ENCODE results near the gene ENTREP3.

ENTREP3 gene

DNA sequence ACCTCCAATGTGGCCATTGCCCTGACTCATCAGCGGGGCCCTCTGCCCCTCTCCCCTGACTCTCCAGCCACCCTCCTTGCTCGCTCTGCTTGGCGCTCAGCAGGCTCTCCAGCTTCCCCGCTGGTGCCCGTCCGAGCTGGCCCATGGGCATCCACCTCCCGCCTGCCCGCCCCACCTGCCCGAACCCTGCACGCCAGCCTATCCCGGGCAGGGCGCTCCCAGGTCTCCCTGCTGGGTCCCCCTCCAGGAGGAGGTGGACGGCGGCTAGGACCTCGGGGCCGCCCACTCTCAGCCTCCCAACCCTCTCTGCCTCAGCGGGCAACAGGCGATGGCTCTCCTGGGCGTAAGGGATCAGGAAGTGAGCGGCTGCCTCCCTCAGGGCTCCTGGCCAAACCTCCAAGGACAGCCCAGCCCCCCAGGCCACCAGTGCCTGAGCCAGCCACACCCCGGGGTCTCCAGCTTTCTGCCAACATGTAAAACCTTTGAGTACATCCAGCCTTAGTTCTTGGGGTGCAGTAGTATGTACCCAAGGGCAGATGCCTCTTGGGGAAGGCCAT is 32.8 kb upstream of the ENTREP3 start:
- ChIA-PET POLR2A (no interaction called here), CTCF (interaction anchor here (0.6 to 0.8 kb wide), 2 partner anchors 18 to 25 kb away, joined by 3 read pairs; no protein-coding TSS in a partner anchor)
- no peaks in the 10 kb centered on the region for H3K9me3 ChIP-seq (ENCODE audit: control extremely low read depth in 1 of 5, control insufficient read depth in 4 of 5, insufficient read depth in 2 of 5, low read depth in 1 of 5, low read length in 4 of 5)
- 98% methylated on average over 17 of the region's 21 CpGs for WGBS (ENCODE audit: insufficient coverage)
- no peaks in the 10 kb centered on the region for H3K4me1 ChIP-seq (ENCODE audit: control extremely low read depth in 1 of 4, control insufficient read depth in 4 of 4, insufficient read depth in 4 of 4, low read length in 3 of 4)
- H3K27me3 ChIP-seq (replicated peaks in 2 of 5; ENCODE audit: control insufficient read depth in 4 of 5, insufficient read depth in 5 of 5, low read length in 4 of 5): peaks cover 0 to 8% (median 4%) of the 10 kb centered on the region in 5 experiments
- DNase-seq: no peak
- peaks cover 0 to 5% (median 1%) of the 10 kb centered on the region in 4 experiments for H3K36me3 ChIP-seq (ENCODE audit: control insufficient read depth in 4 of 4, insufficient read depth in 4 of 4, low read length in 3 of 4)
- no peak overlapping the region for H3K4me3 ChIP-seq (ENCODE audit: control insufficient read depth in 1 of 7, extremely low read depth in 1 of 7, insufficient read depth in 4 of 7, low read depth in 2 of 7, low read length in 6 of 7)
- no peak overlapping the region for H3K27ac ChIP-seq (ENCODE audit: insufficient read depth in 1 of 2, low read depth in 1 of 2, low read length in 2 of 2, poor library complexity in 1 of 2, severe bottlenecking in 2 of 2)

DNA sequence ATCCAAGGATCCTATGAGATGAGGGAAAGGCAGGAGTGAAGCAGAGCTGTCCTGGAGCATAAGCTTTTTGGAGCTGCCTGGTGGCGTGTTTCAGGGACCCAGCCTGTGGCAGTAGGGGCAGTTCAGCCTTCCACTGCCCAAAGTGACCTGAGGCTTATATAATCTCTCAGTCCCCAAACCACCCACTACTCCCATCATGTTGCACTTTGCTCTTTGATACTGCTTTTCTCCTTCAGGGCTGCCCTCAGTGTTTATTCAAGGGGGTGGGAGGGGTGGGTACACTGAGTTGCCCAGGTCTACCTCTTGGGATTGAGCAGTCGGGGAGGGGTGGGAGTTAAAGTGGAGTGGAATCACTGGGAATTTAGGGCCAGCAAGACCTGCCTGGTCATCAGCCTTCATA is 31.3 kb upstream of the ENTREP3 start:
- WGBS (ENCODE audit: insufficient coverage): 100% methylated on average over 1 of the region's 2 CpGs
- POLR2A ChIA-PET: no interaction called here
- Histone ChIP-seq H3K36me3 (ENCODE audit: control insufficient read depth in 4 of 4, insufficient read depth in 4 of 4, low read length in 3 of 4) (peaks cover 0 to 5% (median 1%) of the 10 kb centered on the region in 4 experiments), H3K4me1 (ENCODE audit: control extremely low read depth in 1 of 4, control insufficient read depth in 4 of 4, insufficient read depth in 4 of 4, low read length in 3 of 4) (no peaks in the 10 kb centered on the region), H3K27ac (ENCODE audit: insufficient read depth in 1 of 2, low read depth in 1 of 2, low read length in 2 of 2, poor library complexity in 1 of 2, severe bottlenecking in 2 of 2) (no peak overlapping the region), H3K9me3 (ENCODE audit: control extremely low read depth in 1 of 5, control insufficient read depth in 4 of 5, insufficient read depth in 2 of 5, low read depth in 1 of 5, low read length in 4 of 5) (no peaks in the 10 kb centered on the region), H3K4me3 (ENCODE audit: control insufficient read depth in 1 of 7, extremely low read depth in 1 of 7, insufficient read depth in 4 of 7, low read depth in 2 of 7, low read length in 6 of 7) (no peak overlapping the region), H3K27me3 (replicated peaks in 2 of 5; ENCODE audit: control insufficient read depth in 4 of 5, insufficient read depth in 5 of 5, low read length in 4 of 5) (no peaks in the 10 kb centered on the region)
- no peak for DNase-seq
- CTCF ChIA-PET: interaction anchor here (0.7 to 2.5 kb wide), 3 partner anchors 20 to 36 kb away, joined by 3 to 7 read pairs (median 4); no protein-coding TSS in a partner anchor

DNA sequence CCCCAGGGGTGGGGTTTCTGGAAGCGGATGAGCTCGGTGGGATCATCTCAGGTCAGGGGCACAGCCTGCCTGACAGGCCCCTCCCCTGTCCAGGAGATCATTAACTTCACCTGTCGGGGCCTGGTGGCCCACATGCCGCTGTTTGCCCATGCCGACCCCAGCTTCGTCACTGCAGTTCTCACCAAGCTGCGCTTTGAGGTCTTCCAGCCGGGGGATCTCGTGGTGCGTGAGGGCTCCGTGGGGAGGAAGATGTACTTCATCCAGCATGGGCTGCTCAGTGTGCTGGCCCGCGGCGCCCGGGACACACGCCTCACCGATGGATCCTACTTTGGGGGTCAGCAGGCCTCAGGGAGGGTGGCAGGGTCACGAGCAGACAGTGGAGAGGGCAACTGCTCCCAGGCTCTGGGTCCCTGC is 30.4 kb upstream of the ENTREP3 start:
- CTCF ChIA-PET: interaction anchor here (0.7 to 2.5 kb wide), 4 partner anchors 9 to 35 kb away, joined by 3 to 7 read pairs (median 4); no protein-coding TSS in a partner anchor
- POLR2A ChIA-PET: no interaction called here
- 98% methylated on average over 15 of the region's 18 CpGs for WGBS (ENCODE audit: insufficient coverage)
- H3K4me3 ChIP-seq (ENCODE audit: control insufficient read depth in 1 of 7, extremely low read depth in 1 of 7, insufficient read depth in 4 of 7, low read depth in 2 of 7, low read length in 6 of 7): no peak overlapping the region
- H3K4me1 ChIP-seq (ENCODE audit: control extremely low read depth in 1 of 4, control insufficient read depth in 4 of 4, insufficient read depth in 4 of 4, low read length in 3 of 4): no peaks in the 10 kb centered on the region
- H3K27me3 ChIP-seq (replicated peaks in 2 of 5; ENCODE audit: control insufficient read depth in 4 of 5, insufficient read depth in 5 of 5, low read length in 4 of 5): no peaks in the 10 kb centered on the region
- no peak overlapping the region for H3K27ac ChIP-seq (ENCODE audit: insufficient read depth in 1 of 2, low read depth in 1 of 2, low read length in 2 of 2, poor library complexity in 1 of 2, severe bottlenecking in 2 of 2)
- no peaks in the 10 kb centered on the region for H3K9me3 ChIP-seq (ENCODE audit: control extremely low read depth in 1 of 5, control insufficient read depth in 4 of 5, insufficient read depth in 2 of 5, low read depth in 1 of 5, low read length in 4 of 5)
- peaks cover 0 to 5% (median 1%) of the 10 kb centered on the region in 4 experiments for H3K36me3 ChIP-seq (ENCODE audit: control insufficient read depth in 4 of 4, insufficient read depth in 4 of 4, low read length in 3 of 4)
- DNase-seq: no peak

DNA sequence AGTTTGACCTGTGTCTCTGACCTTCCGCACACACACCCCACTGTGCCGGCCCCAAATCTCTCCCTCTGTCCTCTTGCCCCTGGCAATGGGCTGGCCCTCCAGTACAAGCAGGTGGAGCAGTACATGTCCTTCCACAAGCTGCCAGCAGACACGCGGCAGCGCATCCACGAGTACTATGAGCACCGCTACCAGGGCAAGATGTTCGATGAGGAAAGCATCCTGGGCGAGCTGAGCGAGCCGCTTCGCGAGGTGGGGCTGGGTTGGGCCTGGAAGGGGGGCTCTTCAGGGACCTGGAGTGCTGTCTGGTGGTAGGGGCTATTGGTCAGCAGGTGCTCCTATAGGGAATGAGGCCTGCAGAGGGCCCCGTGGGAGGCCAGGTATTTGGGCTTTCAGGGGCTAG is 29.8 kb upstream of the ENTREP3 start:
- no peaks in the 10 kb centered on the region for H3K27me3 ChIP-seq (replicated peaks in 2 of 5; ENCODE audit: control insufficient read depth in 4 of 5, insufficient read depth in 5 of 5, low read length in 4 of 5)
- no peak for DNase-seq
- no peak overlapping the region for H3K4me3 ChIP-seq (ENCODE audit: control insufficient read depth in 1 of 7, extremely low read depth in 1 of 7, insufficient read depth in 4 of 7, low read depth in 2 of 7, low read length in 6 of 7)
- no peaks in the 10 kb centered on the region for H3K4me1 ChIP-seq (ENCODE audit: control extremely low read depth in 1 of 4, control insufficient read depth in 4 of 4, insufficient read depth in 4 of 4, low read length in 3 of 4)
- H3K9me3 ChIP-seq (ENCODE audit: control extremely low read depth in 1 of 5, control insufficient read depth in 4 of 5, insufficient read depth in 2 of 5, low read depth in 1 of 5, low read length in 4 of 5): no peaks in the 10 kb centered on the region
- peaks cover 0 to 5% (median 1%) of the 10 kb centered on the region in 4 experiments for H3K36me3 ChIP-seq (ENCODE audit: control insufficient read depth in 4 of 4, insufficient read depth in 4 of 4, low read length in 3 of 4)
- ChIA-PET CTCF (interaction anchor here (1.1 to 2.5 kb wide), 3 partner anchors 9 to 34 kb away, joined by 4 to 7 read pairs (median 5); no protein-coding TSS in a partner anchor), POLR2A (no interaction called here)
- H3K27ac ChIP-seq (ENCODE audit: insufficient read depth in 1 of 2, low read depth in 1 of 2, low read length in 2 of 2, poor library complexity in 1 of 2, severe bottlenecking in 2 of 2): no peak overlapping the region
- WGBS (ENCODE audit: insufficient coverage): 94% methylated on average over 13 of the region's 14 CpGs

DNA sequence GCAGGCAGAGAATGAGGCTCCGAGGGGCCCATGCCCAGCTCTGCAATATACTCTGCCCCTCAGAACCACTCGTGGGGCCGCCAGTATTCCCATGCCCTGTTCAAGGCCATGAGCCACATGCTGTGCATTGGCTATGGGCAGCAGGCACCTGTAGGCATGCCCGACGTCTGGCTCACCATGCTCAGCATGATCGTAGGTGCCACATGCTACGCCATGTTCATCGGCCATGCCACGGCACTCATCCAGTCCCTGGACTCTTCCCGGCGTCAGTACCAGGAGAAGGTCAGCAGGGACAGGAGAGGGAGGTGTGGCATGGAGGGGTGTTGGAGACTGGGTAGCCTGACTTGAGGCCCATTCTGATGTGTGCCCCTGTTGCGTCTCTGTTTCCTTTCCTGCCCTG is 29.2 kb upstream of the ENTREP3 start:
- ChIA-PET CTCF (interaction anchor here (1.4 to 1.6 kb wide), 2 partner anchors 16 to 34 kb away, joined by 3 to 5 read pairs; no protein-coding TSS in a partner anchor), POLR2A (no interaction called here)
- Histone ChIP-seq H3K4me1 (ENCODE audit: control extremely low read depth in 1 of 4, control insufficient read depth in 4 of 4, insufficient read depth in 4 of 4, low read length in 3 of 4) (no peaks in the 10 kb centered on the region), H3K27me3 (replicated peaks in 2 of 5; ENCODE audit: control insufficient read depth in 4 of 5, insufficient read depth in 5 of 5, low read length in 4 of 5) (no peaks in the 10 kb centered on the region), H3K36me3 (ENCODE audit: control insufficient read depth in 4 of 4, insufficient read depth in 4 of 4, low read length in 3 of 4) (peaks cover 0 to 5% (median 1%) of the 10 kb centered on the region in 4 experiments), H3K4me3 (ENCODE audit: control insufficient read depth in 1 of 7, extremely low read depth in 1 of 7, insufficient read depth in 4 of 7, low read depth in 2 of 7, low read length in 6 of 7) (no peak overlapping the region), H3K27ac (ENCODE audit: insufficient read depth in 1 of 2, low read depth in 1 of 2, low read length in 2 of 2, poor library complexity in 1 of 2, severe bottlenecking in 2 of 2) (no peak overlapping the region), H3K9me3 (ENCODE audit: control extremely low read depth in 1 of 5, control insufficient read depth in 4 of 5, insufficient read depth in 2 of 5, low read depth in 1 of 5, low read length in 4 of 5) (no peaks in the 10 kb centered on the region)
- WGBS (ENCODE audit: insufficient coverage): over 99% methylated on average over 10 of the region's 12 CpGs
- DNase-seq: no peak

DNA sequence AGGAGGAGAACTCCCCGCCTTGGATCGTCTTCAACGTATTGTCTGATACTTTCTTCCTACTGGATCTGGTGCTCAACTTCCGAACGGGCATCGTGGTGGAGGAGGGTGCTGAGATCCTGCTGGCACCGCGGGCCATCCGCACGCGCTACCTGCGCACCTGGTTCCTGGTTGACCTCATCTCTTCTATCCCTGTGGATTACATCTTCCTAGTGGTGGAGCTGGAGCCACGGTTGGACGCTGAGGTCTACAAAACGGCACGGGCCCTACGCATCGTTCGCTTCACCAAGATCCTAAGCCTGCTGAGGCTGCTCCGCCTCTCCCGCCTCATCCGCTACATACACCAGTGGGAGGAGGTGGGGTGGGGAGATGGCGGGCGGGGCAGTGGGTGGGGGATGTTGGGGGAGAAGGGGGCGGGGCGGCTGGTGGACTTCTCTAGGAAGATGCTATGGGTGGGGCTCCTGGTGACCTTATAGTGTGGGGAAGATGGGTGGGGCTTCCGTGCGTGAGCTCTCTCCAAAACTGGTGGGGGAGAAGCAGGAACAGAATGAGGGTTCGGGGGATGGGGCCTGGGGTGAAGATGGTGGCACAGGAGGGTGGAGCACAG is 27.3 kb upstream of the ENTREP3 start:
- H3K36me3 ChIP-seq (ENCODE audit: control insufficient read depth in 4 of 4, insufficient read depth in 4 of 4, low read length in 3 of 4): peaks cover 0 to 5% (median 1%) of the 10 kb centered on the region in 4 experiments
- CTCF ChIA-PET: interaction anchor here (1.0 to 1.4 kb wide), 2 partner anchors 11 to 24 kb away, joined by 3 read pairs; no protein-coding TSS in a partner anchor
- WGBS (ENCODE audit: insufficient coverage): 96% methylated on average over 17 of the region's 29 CpGs
- no peak overlapping the region for H3K4me3 ChIP-seq (ENCODE audit: control insufficient read depth in 1 of 7, extremely low read depth in 1 of 7, insufficient read depth in 4 of 7, low read depth in 2 of 7, low read length in 6 of 7)
- POLR2A ChIA-PET: no interaction called here
- H3K9me3 ChIP-seq (ENCODE audit: control extremely low read depth in 1 of 5, control insufficient read depth in 4 of 5, insufficient read depth in 2 of 5, low read depth in 1 of 5, low read length in 4 of 5): no peaks in the 10 kb centered on the region
- peaks cover 0 to 11% (median 10%) of the 10 kb centered on the region in 4 experiments for H3K4me1 ChIP-seq (ENCODE audit: control extremely low read depth in 1 of 4, control insufficient read depth in 4 of 4, insufficient read depth in 4 of 4, low read length in 3 of 4)
- no peak overlapping the region for H3K27ac ChIP-seq (ENCODE audit: insufficient read depth in 1 of 2, low read depth in 1 of 2, low read length in 2 of 2, poor library complexity in 1 of 2, severe bottlenecking in 2 of 2)
- no peaks in the 10 kb centered on the region for H3K27me3 ChIP-seq (replicated peaks in 2 of 5; ENCODE audit: control insufficient read depth in 4 of 5, insufficient read depth in 5 of 5, low read length in 4 of 5)
- DNase-seq: no peak

DNA sequence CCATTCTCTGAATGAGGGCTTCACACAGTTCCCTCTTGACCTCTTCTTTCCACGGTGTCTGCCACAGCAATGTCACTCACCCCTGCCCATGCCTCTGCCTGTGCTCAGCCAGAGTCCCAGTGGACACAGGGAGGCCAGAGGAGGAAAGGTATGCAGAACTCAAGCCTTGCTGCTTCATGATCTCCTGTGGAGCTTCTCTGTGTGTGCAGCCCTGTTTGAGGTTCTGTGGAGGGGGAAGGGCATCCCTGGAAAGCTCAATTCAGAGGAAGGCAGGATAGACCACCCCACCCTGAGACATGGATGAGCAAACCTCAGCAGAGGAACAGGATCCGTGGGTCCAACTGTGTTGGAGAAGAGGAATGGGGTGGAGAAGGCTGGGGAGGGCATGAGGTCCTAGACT is 24.0 kb upstream of the ENTREP3 start:
- H3K9me3 ChIP-seq (ENCODE audit: control extremely low read depth in 1 of 5, control insufficient read depth in 4 of 5, insufficient read depth in 2 of 5, low read depth in 1 of 5, low read length in 4 of 5): no peaks in the 10 kb centered on the region
- H3K27me3 ChIP-seq (replicated peaks in 2 of 5; ENCODE audit: control insufficient read depth in 4 of 5, insufficient read depth in 5 of 5, low read length in 4 of 5): no peaks in the 10 kb centered on the region
- 92% methylated on average over 2 of the region's 2 CpGs for WGBS (ENCODE audit: insufficient coverage)
- peaks cover 5 to 20% (median 18%) of the 10 kb centered on the region in 4 experiments for H3K4me1 ChIP-seq (ENCODE audit: control extremely low read depth in 1 of 4, control insufficient read depth in 4 of 4, insufficient read depth in 4 of 4, low read length in 3 of 4)
- H3K27ac ChIP-seq (ENCODE audit: insufficient read depth in 1 of 2, low read depth in 1 of 2, low read length in 2 of 2, poor library complexity in 1 of 2, severe bottlenecking in 2 of 2): no peak overlapping the region
- H3K36me3 ChIP-seq (ENCODE audit: control insufficient read depth in 4 of 4, insufficient read depth in 4 of 4, low read length in 3 of 4): peaks cover 0 to 2% (median 0%) of the 10 kb centered on the region in 4 experiments
- ChIA-PET POLR2A (interaction anchor here (0.9 kb wide), 1 partner anchor 45 kb away, joined by 4 read pairs; no protein-coding TSS in a partner anchor), CTCF (interaction anchor here (1.1 to 4.2 kb wide), 5 partner anchors 26 to 43 kb away, joined by 3 to 21 read pairs (median 15); partner anchors contain the start of genes FDPS and RUSC1)
- no peak overlapping the region for H3K4me3 ChIP-seq (ENCODE audit: control insufficient read depth in 1 of 7, extremely low read depth in 1 of 7, insufficient read depth in 4 of 7, low read depth in 2 of 7, low read length in 6 of 7)
- no peak for DNase-seq
